HepG2 (cell line): ENCODE results near the gene CALN1. TPM values are rescaled to one million over a fixed set of nuclear protein-coding genes. Genes with fewer than 3 reads are reported as not detected.

Source experiments
- ATAC-seq: fragments of 200-7000 bp; cut with Tn5 transposase; 3 replicates; pipeline ENCODE4 v1.9.1; 2020; ENCODE audit warnings: mild to moderate bottlenecking, moderate library complexity
- BruUV-seq: library from RNA; stranded (reverse); fragments of 400-500 nt; replicated peaks from 2 replicates; lab custom pipeline; 2021; lab: Mats Ljungman, UMichigan
- CTCF ChIA-PET: fragments of 300-600 bp; formaldehyde crosslinking; extraction: SDS; loops from one replicate; lab custom pipeline; 2021; ENCODE audit warnings: low total read pairs, inconsistent platforms, low intra/inter-chr PET ratio; lab: Yijun Ruan, JAX
- POLR2A ChIA-PET: fragments of 350-600 bp; sonication (Branson Sonifier 250); formaldehyde crosslinking; loops from one replicate; lab custom pipeline; 2020; ENCODE audit warnings: antibody characterized with exemption, inconsistent platforms; lab: Yijun Ruan, JAX
- DNase-seq: peaks from one replicate; pipeline ENCODE4 v3.0.0-alpha.2; 2015; ENCODE audit warnings: low spot score
- FAIRE-seq: peaks from 3 replicates; lab custom pipeline; 2011; peaks lifted over from hg19 to GRCh38; lab: Jason Lieb, UNC
- H2AFZ ChIP-seq: one replicate; pipeline ENCODE4 v1.6.1; 2011; ENCODE audit warnings: low read length, inconsistent platforms
- H3K27ac ChIP-seq: fragments of 300-600 bp; 3 replicates; pipeline ENCODE4 v1.8.0; 2011; ENCODE audit warnings: mixed run types, mild to moderate bottlenecking, mixed read lengths, low read length, inconsistent platforms; ENCODE audit not compliant: insufficient read depth; ENCODE audit errors: extremely low read length
- H3K27me3 ChIP-seq, 2 experiments: fragments of 200-600 bp in 1 of 2; 2 replicates in 1 of 2; 3 replicates in 1 of 2; pipeline versions ENCODE4 v1.6.0 to v1.8.0; 2011; ENCODE audit warnings: low read length in 2 of 2, mild to moderate bottlenecking in 2 of 2, moderate library complexity in 2 of 2, inconsistent platforms in 1 of 2; ENCODE audit not compliant: insufficient read depth in 2 of 2, control insufficient read depth in 1 of 2
- H3K36me3 ChIP-seq, 2 experiments: fragments of 200-600 bp in 1 of 2; replicated peaks in 1 of 2; 2 replicates in 1 of 2; 3 replicates in 1 of 2; pipeline versions ENCODE4 v1.5.1 to v1.8.0; 2011; ENCODE audit warnings: low read length in 2 of 2, inconsistent platforms in 1 of 2; ENCODE audit not compliant: insufficient read depth in 2 of 2, control insufficient read depth in 1 of 2
- H3K4me1 ChIP-seq: 2 replicates; pipeline ENCODE4 v1.5.1; 2012; ENCODE audit warnings: low read length, inconsistent platforms; ENCODE audit not compliant: insufficient read depth
- H3K4me2 ChIP-seq: 2 replicates; pipeline ENCODE4 v1.6.0; 2011; ENCODE audit warnings: low read depth, low read length, inconsistent platforms
- H3K4me3 ChIP-seq, 3 experiments: fragments of 200-600 bp in 1 of 3; sonication (generic), shearing (Covaris generic) in 1 of 3; replicated peaks in 1 of 3; 2 replicates each; pipeline ENCODE4 v1.5.1; 2011 to 2016; ENCODE audit warnings: low read length in 3 of 3, inconsistent platforms in 2 of 3, low read depth in 2 of 3, mild to moderate bottlenecking in 2 of 3, control low read depth in 1 of 3, mixed read lengths in 1 of 3; ENCODE audit not compliant: insufficient read depth in 1 of 3
- H3K79me2 ChIP-seq: one replicate; pipeline ENCODE4 v1.6.1; 2011; ENCODE audit warnings: low read length, inconsistent platforms; ENCODE audit not compliant: insufficient read depth
- H3K9ac ChIP-seq: 2 replicates; pipeline ENCODE4 v1.6.0; 2011; ENCODE audit warnings: mild to moderate bottlenecking, low read depth, low read length, inconsistent platforms; ENCODE audit not compliant: insufficient read depth
- H3K9me3 ChIP-seq: 2 replicates; pipeline ENCODE4 v1.5.1; 2012; ENCODE audit warnings: mild to moderate bottlenecking, low read length
- H4K20me1 ChIP-seq: 2 replicates; pipeline ENCODE4 v1.6.0; 2011; ENCODE audit warnings: inconsistent platforms, mild to moderate bottlenecking, low read length, moderate library complexity; ENCODE audit not compliant: insufficient read depth
- FOXK1 ChIP-seq: sonication (generic); formaldehyde crosslinking; IDR thresholded peaks from 2 replicates; pipeline ENCODE4 v1.4.0; 2020; ENCODE audit warnings: low read depth, missing genetic modification reagents, borderline replicate concordance
- MIER3 ChIP-seq: IDR thresholded peaks from 2 replicates; pipeline ENCODE4 v1.6.1; 2016; ENCODE audit warnings: missing compliant biosample characterization, borderline replicate concordance
- PCBP2 ChIP-seq: fragments of 200-400 bp; formaldehyde crosslinking; optimal IDR thresholded peaks from 2 replicates; pipeline ENCODE3; 2018; ENCODE audit warnings: low read length, low read depth; ENCODE audit not compliant: poor library complexity, severe bottlenecking
- ZNF12 ChIP-seq: sonication (generic); formaldehyde crosslinking; IDR thresholded peaks from 2 replicates; pipeline ENCODE4 v1.5.0; 2020; ENCODE audit warnings: missing genetic modification reagents
- ZNF230 ChIP-seq: sonication (generic); formaldehyde crosslinking; IDR thresholded peaks from 2 replicates; pipeline ENCODE4 v1.4.0; 2020; ENCODE audit warnings: mild to moderate bottlenecking, missing genetic modification reagents
- ZNF296 ChIP-seq: sonication (generic); formaldehyde crosslinking; conservative IDR thresholded peaks from 2 replicates; pipeline ENCODE4 v1.5.0; 2020; ENCODE audit warnings: mild to moderate bottlenecking, missing genetic modification reagents
- ZNF414 ChIP-seq: sonication (generic); formaldehyde crosslinking; IDR thresholded peaks from 2 replicates; pipeline ENCODE4 v1.5.0; 2020; ENCODE audit warnings: missing genetic modification reagents
- ZNF703 ChIP-seq: sonication (generic); formaldehyde crosslinking; IDR thresholded peaks from 2 replicates; pipeline ENCODE4 v1.5.1; 2020; ENCODE audit warnings: missing genetic modification reagents, mild to moderate bottlenecking, moderate library complexity, borderline replicate concordance
- ZNF83 ChIP-seq: sonication (generic); formaldehyde crosslinking; IDR thresholded peaks from 2 replicates; pipeline ENCODE4 v1.4.0; 2020; ENCODE audit warnings: missing genetic modification reagents, mild to moderate bottlenecking, borderline replicate concordance
- WGBS: methylation state at CpG from one replicate; pipeline ENCODE4 v1.1.6; 2017; ENCODE audit warnings: low lambda C conversion rate; 5-methylcytosine and 5-hydroxymethylcytosine counted together
- in situ Hi-C: cut with HindIII; loops from 2 replicates; pipeline ENCODE4 v1.10.0; 2017; ENCODE audit warnings: low pct_unique_long_range_greater_than_20kb; ENCODE audit not compliant: extremely low pct_ligation_motif_present
- intact Hi-C: fragments of 100-400 bp; cut with micrococcal nuclease; formaldehyde crosslinking; loops from one replicate; pipeline ENCODE4 v1.10.0; 2022; ENCODE audit not compliant: unreplicated experiment
- polyA plus RNA-seq, 8 experiments: library from polyadenylated mRNA; depleted of rRNA in 3 of 8; stranded (reverse) in 7 of 8; unstranded in 1 of 8; fragments of >200 nt; fragmentation: Illumina TruSeq in 4 of 8; extraction: Trizol in 4 of 8; gene quantifications; 2 replicates each; pipeline versions ENCODE4 v1.2.1 to v1.2.3, GENCODE V29; 2011 to 2016; ENCODE audit warnings: low read depth in 4 of 8, missing spikeins in 1 of 8, mixed read lengths in 1 of 8; ENCODE audit not compliant: insufficient read depth in 1 of 8
- total RNA-seq, 5 experiments: library from RNA; depleted of rRNA; stranded (reverse); fragments of >200 nt; fragmentation: Illumina TruSeq; extraction: Trizol; gene quantifications; 2 replicates each; pipeline ENCODE4 v1.2.3, GENCODE V29; 2016; ENCODE audit warnings: low read depth in 1 of 5

CALN1 gene
- total and polyA plus RNA-seq, 2 of the 13 experiments (the other 11 are each of a cell fraction or from before 2014, with no cell fraction given): not detected

GRCh38 chr7:72025381-72025960 lies 386.7 kb downstream of the CALN1 start (continued):
- TF ChIP-seq ZNF703 (CRISPR knock-in tag): no peak
- TF ChIP-seq, all 625 proteins: peak for 0

- 3% methylated on average over 4 of the region's 4 CpGs for WGBS
- intact Hi-C loops: no loop called here
- CTCF ChIA-PET: no interaction called here
Measured at GRCh38 chr7:72023926-72024325, 388.2 kb downstream of the CALN1 start.

More at GRCh38 chr7:72023926-72024325, 388.2 kb downstream of the CALN1 start:
- H2AFZ ChIP-seq: no peak overlapping the region
- TF ChIP-seq MIER3 (CRISPR knock-in tag): no peak
- TF ChIP-seq FOXK1 (CRISPR knock-in tag): no peak
- no peak for TF ChIP-seq PCBP2
- no peak for TF ChIP-seq ZNF83 (CRISPR knock-in tag)
- no peak for TF ChIP-seq ZNF230 (CRISPR knock-in tag)
- TF ChIP-seq ZNF414: no peak
- no peak for TF ChIP-seq ZNF12 (CRISPR knock-in tag)
- no peak for TF ChIP-seq ZNF296 (CRISPR knock-in tag)
- peaks cover 0 to 4% of the 10 kb centered on the region in 2 experiments; a peak in 1 of 5 replicates for H3K27me3 ChIP-seq
- DNase-seq (no peak), ATAC-seq (no peak), FAIRE-seq (no peak)
- H3K9me3 ChIP-seq: no peaks in the 10 kb centered on the region
- H3K4me2 ChIP-seq: no peak overlapping the region
- no peak overlapping the region for H3K4me3 ChIP-seq
- no peaks in the 10 kb centered on the region for H3K36me3 ChIP-seq
- H3K9ac ChIP-seq: no peak overlapping the region
- in situ Hi-C loops: no loop called here
- POLR2A ChIA-PET: no interaction called here
- BruUV-seq: no TSS peak
- no peaks in the 10 kb centered on the region for H3K79me2 ChIP-seq
- no peaks in the 10 kb centered on the region for H3K4me1 ChIP-seq
- no peak overlapping the region for H3K27ac ChIP-seq
- H4K20me1 ChIP-seq: no peaks in the 10 kb centered on the region
